ENCODE measurements around the gene NFATC3.

The NFATC3 gene

GRCh38 chr16:68231384-68232136, 146.4 kb downstream of the NFATC3 start:
- no peak for TF ChIP-seq CTCF (conservative IDR thresholded peaks at IDR 0.05; ENCODE audit: low read depth, low read length)
- H3K4me3 ChIP-seq (ENCODE audit: low read depth, low read length): no peak overlapping the region
- no peak for DNase-seq (ENCODE audit: low read depth)

- no peak for TF ChIP-seq CTCF (conservative IDR thresholded peaks at IDR 0.05; ENCODE audit: low read depth, low read length)
- no peak overlapping the region for H3K4me3 ChIP-seq (ENCODE audit: low read depth, low read length)
- no peak for DNase-seq (ENCODE audit: low read depth)
Observed at GRCh38 chr16:68232335-68232734, 147.2 kb downstream of the NFATC3 start.

- H3K4me3 ChIP-seq (ENCODE audit: low read depth, low read length): no peak overlapping the region
- no peak for TF ChIP-seq CTCF (conservative IDR thresholded peaks at IDR 0.05; ENCODE audit: low read depth, low read length)
- DNase-seq (ENCODE audit: low read depth): no peak
Observed at GRCh38 chr16:68233085-68233834, 148.1 kb downstream of the NFATC3 start.

GRCh38 chr16:68233835-68234187, 148.6 kb downstream of the NFATC3 start:
- no peak overlapping the region for H3K4me3 ChIP-seq (ENCODE audit: low read depth, low read length)

GRCh38 chr16:68234188-68235107, 149.3 kb downstream of the NFATC3 start:
- DNase-seq (ENCODE audit: low read depth): no peak
- TF ChIP-seq CTCF (conservative IDR thresholded peaks at IDR 0.05; ENCODE audit: low read depth, low read length): peak; percentile 11
- no peak overlapping the region for H3K4me3 ChIP-seq (ENCODE audit: low read depth, low read length)

More at GRCh38 chr16:68233835-68234187, 148.6 kb downstream of the NFATC3 start:
- no peak for TF ChIP-seq CTCF (conservative IDR thresholded peaks at IDR 0.05; ENCODE audit: low read depth, low read length)
- DNase-seq (ENCODE audit: low read depth): no peak

GRCh38 chr16:68235108-68235886, 150.1 kb downstream of the NFATC3 start:
- no peak for TF ChIP-seq CTCF (conservative IDR thresholded peaks at IDR 0.05; ENCODE audit: low read depth, low read length)
- H3K4me3 ChIP-seq (ENCODE audit: low read depth, low read length): peak overlapping the region; percentile 28
- no peak for DNase-seq (ENCODE audit: low read depth)
